ENCODE results near the gene DHRS4L2.
"Not testable (repeated sequence)": the region's sequence is repeated elsewhere in the genome, so short reads cannot be mapped to it uniquely, and the experiment has no call there.

The DHRS4L2 gene

DNA sequence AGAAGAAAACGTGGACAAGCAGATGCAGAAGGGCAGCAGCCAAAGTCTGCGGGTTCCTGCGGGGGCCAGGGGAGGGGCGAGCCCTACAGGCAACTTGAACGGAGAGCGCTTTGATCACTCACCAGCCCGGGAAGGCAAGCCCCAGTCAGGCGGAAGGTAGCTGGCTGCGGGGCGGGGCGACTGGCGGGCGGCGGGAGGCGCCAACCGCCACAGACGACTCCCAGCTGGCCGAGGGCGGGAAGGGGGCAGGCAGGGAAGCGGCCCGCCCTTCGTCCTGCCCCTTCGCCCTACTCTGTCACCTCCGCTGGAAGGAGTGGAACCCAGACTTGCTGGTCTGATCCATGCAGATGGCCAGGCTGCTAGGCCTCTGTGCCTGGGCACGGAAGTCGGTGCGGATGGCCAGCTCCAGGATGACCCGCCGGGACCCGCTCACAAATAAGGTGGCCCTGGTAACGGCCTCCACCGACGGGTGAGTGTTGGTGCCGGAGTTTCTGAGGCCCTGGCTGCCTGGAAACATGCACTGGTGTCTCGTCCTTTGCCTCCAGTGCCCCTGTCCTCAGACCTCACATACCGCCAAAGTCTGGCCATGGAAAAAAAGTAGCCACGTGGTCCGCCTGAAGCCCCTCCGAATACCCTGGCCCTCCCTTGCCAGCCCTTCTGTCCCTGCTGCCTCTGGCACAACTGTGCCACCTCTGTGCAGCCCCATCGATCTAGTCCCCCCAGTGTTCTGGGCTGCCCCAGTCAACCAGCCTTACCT is at the start of gene DHRS4L2:
Gene DHRS4L2, plus strand, starts transcription at position 323 of the 757 bp plus-strand sequence. Its CDS starts 19 bp downstream, at position 342.
- H3K4me1 ChIP-seq (ENCODE audit: insufficient read depth, insufficient read length); H3K9me3 ChIP-seq (ENCODE audit: insufficient read depth, low read length); DNase-seq (ENCODE audit: low read depth, low spot score); H3K27me3 ChIP-seq (ENCODE audit: insufficient read depth, insufficient read length); H3K36me3 ChIP-seq (ENCODE audit: insufficient read depth, insufficient read length, low read length): not testable (repeated sequence)
- peak within 1 kb of the TSS; percentile 15 for H3K4me3 ChIP-seq (ENCODE audit: insufficient read length, low read depth)
- H3K9ac ChIP-seq (ENCODE audit: insufficient read length, low read depth): peak within 1 kb of the TSS; percentile 61

DNA sequence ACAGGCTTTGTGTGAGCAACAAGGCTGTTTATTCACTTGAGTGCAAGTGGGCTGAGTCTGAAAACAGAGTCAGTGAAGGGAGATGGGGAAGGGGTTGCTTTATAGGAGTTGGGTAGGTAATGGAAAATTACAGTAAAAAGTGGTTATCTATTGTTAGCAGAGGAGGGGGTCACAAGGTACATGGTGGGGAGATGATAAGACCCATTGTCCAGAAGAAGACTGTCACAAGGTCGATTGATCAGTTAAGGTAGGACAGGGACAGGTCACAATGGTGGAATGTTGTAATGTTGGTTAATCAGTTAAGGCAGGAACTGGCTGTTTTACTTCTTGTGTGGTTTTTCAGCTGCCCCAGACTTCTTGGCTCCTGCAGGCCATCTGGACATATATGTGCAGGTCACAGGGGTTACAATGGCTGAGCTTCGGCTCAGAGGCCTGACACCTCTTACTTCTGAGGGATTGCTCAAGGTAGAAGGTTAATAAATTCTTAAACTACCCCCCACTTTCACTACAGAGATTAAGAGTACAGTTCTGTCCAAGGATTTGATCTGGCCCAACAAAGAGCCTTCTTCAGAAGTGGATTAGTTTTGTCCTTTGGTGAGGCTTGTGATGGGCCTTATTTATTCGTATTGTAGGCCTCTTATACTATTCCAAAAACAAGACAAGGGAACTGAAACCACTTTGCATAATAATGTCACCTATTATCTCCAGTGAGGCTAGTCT is 49.0 kb upstream of the DHRS4L2 start:
- no peaks in the 10 kb centered on the region for H3K27me3 ChIP-seq (ENCODE audit: insufficient read depth, insufficient read length)
- DNase-seq (ENCODE audit: low read depth, low spot score): no peak
- H3K9me3 ChIP-seq (ENCODE audit: insufficient read depth, low read length): no peaks in the 10 kb centered on the region
- no peak overlapping the region for H3K4me3 ChIP-seq (ENCODE audit: insufficient read length, low read depth)
- no peaks in the 10 kb centered on the region for H3K4me1 ChIP-seq (ENCODE audit: insufficient read depth, insufficient read length)
- TF ChIP-seq SUZ12 (IDR thresholded peaks at IDR 0.05; ENCODE audit: extremely low read depth, insufficient read depth, insufficient read length): no peak
- TF ChIP-seq YY1 (IDR thresholded peaks at IDR 0.05; ENCODE audit: insufficient read depth, insufficient read length): no peak
- no peak for TF ChIP-seq ZNF274 (IDR thresholded peaks at IDR 0.05; ENCODE audit: low read depth, low read length)
- H3K9ac ChIP-seq (ENCODE audit: insufficient read length, low read depth): no peak overlapping the region
- no peaks in the 10 kb centered on the region for H3K36me3 ChIP-seq (ENCODE audit: insufficient read depth, insufficient read length, low read length)

DNA sequence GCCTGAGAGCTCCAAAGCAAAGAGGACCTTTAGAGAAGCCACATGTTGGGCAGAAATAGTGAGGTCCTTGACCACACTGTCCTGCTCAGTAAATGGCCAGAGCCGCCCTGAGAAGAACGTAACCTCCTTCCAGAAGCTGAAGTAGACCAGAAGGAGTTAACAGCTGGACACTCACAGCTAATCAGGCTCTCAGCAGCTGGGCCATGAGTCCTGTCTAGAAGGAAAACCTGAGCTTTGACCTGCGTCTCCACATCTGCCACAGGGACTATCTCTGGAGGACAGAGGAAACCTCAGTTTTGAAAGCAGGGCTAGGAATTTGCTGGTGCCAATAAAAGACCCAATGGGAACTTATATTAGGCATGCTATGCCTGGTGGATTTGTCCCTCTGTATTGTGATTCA is 47.5 kb upstream of the DHRS4L2 start:
- TF ChIP-seq ZNF274 (IDR thresholded peaks at IDR 0.05; ENCODE audit: low read depth, low read length) (no peak), SUZ12 (IDR thresholded peaks at IDR 0.05; ENCODE audit: extremely low read depth, insufficient read depth, insufficient read length) (no peak), YY1 (IDR thresholded peaks at IDR 0.05; ENCODE audit: insufficient read depth, insufficient read length) (no peak)
- DNase-seq (ENCODE audit: low read depth, low spot score): no peak
- Histone ChIP-seq H3K27me3 (ENCODE audit: insufficient read depth, insufficient read length) (no peaks in the 10 kb centered on the region), H3K9ac (ENCODE audit: insufficient read length, low read depth) (no peak overlapping the region), H3K4me3 (ENCODE audit: insufficient read length, low read depth) (no peak overlapping the region), H3K9me3 (ENCODE audit: insufficient read depth, low read length) (no peaks in the 10 kb centered on the region), H3K36me3 (ENCODE audit: insufficient read depth, insufficient read length, low read length) (no peaks in the 10 kb centered on the region), H3K4me1 (ENCODE audit: insufficient read depth, insufficient read length) (no peaks in the 10 kb centered on the region)

DNA sequence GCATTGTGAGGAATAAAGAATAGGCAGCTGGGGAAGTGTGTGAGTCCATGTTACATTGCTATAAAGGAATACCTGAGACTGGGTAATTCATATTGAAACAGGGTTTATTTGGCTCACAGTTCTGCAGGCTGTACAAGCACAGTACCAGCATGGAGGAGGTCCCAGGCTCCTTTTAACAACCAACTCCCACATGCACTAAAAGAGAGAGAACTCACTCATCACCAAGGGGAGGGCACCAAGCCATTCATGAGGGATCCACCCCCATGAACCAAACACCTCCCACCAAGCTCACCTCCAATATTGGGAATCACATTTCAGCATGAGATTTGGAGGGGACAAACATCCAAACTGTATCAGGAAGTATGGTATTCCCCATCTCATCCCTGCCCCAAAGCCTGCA is 47.1 kb upstream of the DHRS4L2 start:
- DNase-seq (ENCODE audit: low read depth, low spot score): no peak
- no peak overlapping the region for H3K4me3 ChIP-seq (ENCODE audit: insufficient read length, low read depth)
- H3K36me3 ChIP-seq (ENCODE audit: insufficient read depth, insufficient read length, low read length): no peaks in the 10 kb centered on the region
- TF ChIP-seq SUZ12 (IDR thresholded peaks at IDR 0.05; ENCODE audit: extremely low read depth, insufficient read depth, insufficient read length) (no peak), ZNF274 (IDR thresholded peaks at IDR 0.05; ENCODE audit: low read depth, low read length) (no peak), YY1 (IDR thresholded peaks at IDR 0.05; ENCODE audit: insufficient read depth, insufficient read length) (no peak)
- no peaks in the 10 kb centered on the region for H3K27me3 ChIP-seq (ENCODE audit: insufficient read depth, insufficient read length)
- no peak overlapping the region for H3K9ac ChIP-seq (ENCODE audit: insufficient read length, low read depth)
- no peaks in the 10 kb centered on the region for H3K4me1 ChIP-seq (ENCODE audit: insufficient read depth, insufficient read length)
- no peaks in the 10 kb centered on the region for H3K9me3 ChIP-seq (ENCODE audit: insufficient read depth, low read length)

DNA sequence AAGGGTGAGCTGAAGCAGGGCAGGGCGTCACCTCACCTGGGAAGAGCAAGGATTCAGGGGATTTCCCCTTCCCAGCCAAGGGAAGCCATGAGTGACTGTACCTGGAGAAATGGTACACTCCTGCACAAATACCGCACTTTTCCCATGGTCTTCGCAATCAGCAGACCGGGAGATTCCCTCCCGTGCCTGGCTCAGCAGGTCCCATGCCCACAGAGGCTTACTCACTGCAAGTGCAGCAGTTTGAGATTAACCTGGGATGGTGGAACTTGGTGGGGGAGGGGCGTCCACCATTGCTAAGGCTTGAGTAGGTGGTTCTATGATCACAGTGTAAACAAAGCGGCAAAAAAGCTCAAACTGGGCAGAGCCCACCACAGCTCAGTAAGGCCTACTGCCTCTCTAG is 46.1 kb upstream of the DHRS4L2 start:
- no peaks in the 10 kb centered on the region for H3K4me1 ChIP-seq (ENCODE audit: insufficient read depth, insufficient read length)
- no peak for DNase-seq (ENCODE audit: low read depth, low spot score)
- H3K36me3 ChIP-seq (ENCODE audit: insufficient read depth, insufficient read length, low read length): no peaks in the 10 kb centered on the region
- H3K27me3 ChIP-seq (ENCODE audit: insufficient read depth, insufficient read length): no peaks in the 10 kb centered on the region
- H3K4me3 ChIP-seq (ENCODE audit: insufficient read length, low read depth): no peak overlapping the region
- H3K9me3 ChIP-seq (ENCODE audit: insufficient read depth, low read length): no peaks in the 10 kb centered on the region
- no peak for TF ChIP-seq ZNF274 (IDR thresholded peaks at IDR 0.05; ENCODE audit: low read depth, low read length)
- TF ChIP-seq SUZ12 (IDR thresholded peaks at IDR 0.05; ENCODE audit: extremely low read depth, insufficient read depth, insufficient read length): no peak
- TF ChIP-seq YY1 (IDR thresholded peaks at IDR 0.05; ENCODE audit: insufficient read depth, insufficient read length): no peak
- no peak overlapping the region for H3K9ac ChIP-seq (ENCODE audit: insufficient read length, low read depth)

DNA sequence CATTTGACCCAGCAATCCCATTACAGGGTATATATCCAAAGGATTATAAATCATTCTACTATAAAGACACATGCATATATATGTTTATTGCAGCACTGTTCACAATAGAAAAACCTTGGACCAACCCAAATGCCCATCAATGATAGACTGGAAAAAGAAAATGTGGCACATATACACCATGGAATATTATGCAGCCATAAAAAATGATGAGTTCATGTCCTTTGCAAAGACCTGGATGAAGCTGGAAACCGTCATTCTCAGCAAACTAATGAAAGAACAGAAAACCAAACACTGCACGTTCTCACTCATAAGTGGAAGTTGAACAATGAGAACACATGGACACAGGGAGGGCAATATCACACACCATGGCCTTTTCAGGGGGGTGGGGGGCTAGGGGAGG is 39.7 kb upstream of the DHRS4L2 start:
- DNase-seq (ENCODE audit: low read depth, low spot score); H3K9ac ChIP-seq (ENCODE audit: insufficient read length, low read depth); H3K4me1 ChIP-seq (ENCODE audit: insufficient read depth, insufficient read length); H3K36me3 ChIP-seq (ENCODE audit: insufficient read depth, insufficient read length, low read length); H3K27me3 ChIP-seq (ENCODE audit: insufficient read depth, insufficient read length); H3K4me3 ChIP-seq (ENCODE audit: insufficient read length, low read depth): not testable (repeated sequence)
- H3K9me3 ChIP-seq (ENCODE audit: insufficient read depth, low read length): 0 out of 2 replicates have a peak, but pooled peaks cover 12% of the 10 kb centered on the region

DNA sequence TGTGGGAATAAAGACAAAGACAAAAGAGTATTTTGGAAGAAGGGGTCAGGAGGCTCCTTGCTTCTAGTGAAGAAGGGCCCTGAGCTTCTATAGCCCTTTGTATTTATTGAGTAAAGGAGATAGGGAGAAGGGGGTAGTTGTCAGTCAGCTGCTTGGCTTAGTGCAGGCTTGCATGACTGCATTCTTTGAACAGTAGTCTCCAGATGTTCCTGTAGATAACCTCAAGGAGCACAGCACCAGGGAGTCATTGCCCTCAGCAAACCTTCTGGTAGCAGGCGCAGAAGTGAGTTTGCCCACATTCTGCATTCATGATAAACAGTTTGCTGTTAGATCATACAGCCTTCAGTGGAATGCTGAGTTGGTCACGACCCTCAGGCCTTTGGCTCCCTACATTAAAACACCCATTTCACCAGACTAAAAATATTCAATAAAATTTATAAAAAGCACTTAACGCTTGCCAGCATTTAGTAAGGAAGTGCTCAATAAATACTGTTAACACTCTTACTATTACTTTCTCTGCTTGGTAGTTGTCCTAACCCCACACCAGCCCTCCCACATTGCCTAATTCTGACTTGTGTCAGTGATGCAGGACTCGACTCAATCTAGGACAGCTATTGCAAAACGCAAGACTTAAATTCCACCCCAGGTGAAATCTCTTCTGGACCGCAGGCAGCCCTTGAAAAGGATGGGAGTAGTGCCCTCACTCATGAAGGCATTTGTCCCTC is 38.2 kb upstream of the DHRS4L2 start:
- TF ChIP-seq ZNF274 (IDR thresholded peaks at IDR 0.05; ENCODE audit: low read depth, low read length) (no peak), YY1 (IDR thresholded peaks at IDR 0.05; ENCODE audit: insufficient read depth, insufficient read length) (no peak), SUZ12 (IDR thresholded peaks at IDR 0.05; ENCODE audit: extremely low read depth, insufficient read depth, insufficient read length) (no peak)
- Histone ChIP-seq H3K4me3 (ENCODE audit: insufficient read length, low read depth) (no peak overlapping the region), H3K4me1 (ENCODE audit: insufficient read depth, insufficient read length) (peaks cover 3% of the 10 kb centered on the region), H3K36me3 (ENCODE audit: insufficient read depth, insufficient read length, low read length) (peaks cover under 1% of the 10 kb centered on the region), H3K27me3 (ENCODE audit: insufficient read depth, insufficient read length) (no peaks in the 10 kb centered on the region), H3K9me3 (ENCODE audit: insufficient read depth, low read length) (0 out of 2 replicates have a peak, but pooled peaks cover 12% of the 10 kb centered on the region), H3K9ac (ENCODE audit: insufficient read length, low read depth) (no peak overlapping the region)
- no peak for DNase-seq (ENCODE audit: low read depth, low spot score)

DNA sequence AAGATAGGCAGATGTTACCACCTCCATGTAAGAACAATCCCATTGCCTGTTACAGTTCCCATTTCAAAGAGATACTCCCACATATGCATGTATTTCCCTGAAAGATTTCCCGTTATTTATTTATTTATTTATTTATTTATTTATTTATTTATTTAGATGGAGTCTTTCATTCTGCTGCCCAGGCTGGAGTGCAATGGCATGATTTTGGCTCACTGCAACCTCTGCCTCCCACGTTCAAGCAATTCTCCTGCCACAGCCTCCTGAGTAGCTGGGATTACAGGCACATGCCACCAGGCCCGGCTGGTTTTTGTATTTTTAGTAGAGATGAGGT is 37.6 kb upstream of the DHRS4L2 start:
- H3K27me3 ChIP-seq (ENCODE audit: insufficient read depth, insufficient read length); H3K4me1 ChIP-seq (ENCODE audit: insufficient read depth, insufficient read length); H3K4me3 ChIP-seq (ENCODE audit: insufficient read length, low read depth); H3K9ac ChIP-seq (ENCODE audit: insufficient read length, low read depth); H3K36me3 ChIP-seq (ENCODE audit: insufficient read depth, insufficient read length, low read length); DNase-seq (ENCODE audit: low read depth, low spot score): not testable (repeated sequence)
- H3K9me3 ChIP-seq (ENCODE audit: insufficient read depth, low read length): 0 out of 2 replicates have a peak, but pooled peaks cover 12% of the 10 kb centered on the region
